RWPE2 (cell line): ENCODE measurements around the gene FHOD3.

Experiments
- ATAC-seq: fragments of 200-7000 bp; cut with Tn5 transposase; 3 replicates; pipeline ENCODE4 v1.9.1; 2021; ENCODE audit warnings: low read depth
- DNase-seq: peaks from one replicate; pipeline ENCODE4 v3.0.0-alpha.2; 2020; ENCODE audit warnings: low spot score
- H3K27ac ChIP-seq: fragments of 450-650 bp; 2 replicates; pipeline ENCODE4 v1.5.1; 2017; ENCODE audit warnings: mild to moderate bottlenecking; ENCODE audit not compliant: poor library complexity, severe bottlenecking
- H3K27me3 ChIP-seq: fragments of 250-450 bp; sonication (Bioruptor Pico); 2 replicates; pipeline ENCODE4 v1.5.1; 2021; ENCODE audit warnings: mild to moderate bottlenecking, moderate library complexity; ENCODE audit not compliant: insufficient read depth, poor library complexity, severe bottlenecking
- H3K36me3 ChIP-seq: fragments of 250-450 bp; sonication (Bioruptor Pico); 2 replicates; pipeline ENCODE4 v1.5.1; 2020; ENCODE audit warnings: low read depth, mild to moderate bottlenecking, moderate library complexity
- H3K4me1 ChIP-seq: fragments of 250-450 bp; sonication (Bioruptor Pico); 2 replicates; pipeline ENCODE4 v1.5.1; 2021; ENCODE audit warnings: mild to moderate bottlenecking, moderate library complexity; ENCODE audit not compliant: insufficient read depth, poor library complexity, severe bottlenecking
- H3K4me3 ChIP-seq: fragments of 250-450 bp; sonication (Bioruptor Pico); 2 replicates; pipeline ENCODE4 v1.5.1; 2021; ENCODE audit warnings: mild to moderate bottlenecking, moderate library complexity; ENCODE audit not compliant: severe bottlenecking
- H3K9me3 ChIP-seq: fragments of 250-450 bp; sonication (Bioruptor Pico); 2 replicates; pipeline ENCODE4 v1.5.1; 2021; ENCODE audit warnings: mild to moderate bottlenecking, moderate library complexity; ENCODE audit not compliant: severe bottlenecking
- CTCF ChIP-seq: fragments of 450-650 bp; IDR thresholded peaks from one replicate; pipeline ENCODE4 v1.5.1; 2017; ENCODE audit warnings: mild to moderate bottlenecking, moderate library complexity; ENCODE audit not compliant: poor library complexity, severe bottlenecking

The FHOD3 gene

GRCh38 chr18:36708366-36708765 is 410.9 kb downstream of the FHOD3 start:
- Histone ChIP-seq H3K36me3 (no peaks in the 10 kb centered on the region), H3K27me3 (no peaks in the 10 kb centered on the region), H3K4me1 (peaks cover 10% of the 10 kb centered on the region), H3K27ac (no peak overlapping the region), H3K4me3 (no peak overlapping the region), H3K9me3 (no peaks in the 10 kb centered on the region)
- no peak for TF ChIP-seq CTCF
- DNase-seq (no peak), ATAC-seq (no peak)

- Histone ChIP-seq H3K27me3 (no peaks in the 10 kb centered on the region), H3K36me3 (0 out of 2 replicates have a peak, but pooled peaks cover 4% of the 10 kb centered on the region), H3K4me1 (peaks cover 10% of the 10 kb centered on the region), H3K4me3 (no peak overlapping the region), H3K27ac (no peak overlapping the region), H3K9me3 (no peaks in the 10 kb centered on the region)
- no peak for TF ChIP-seq CTCF
- ATAC-seq = no peak
- no peak for DNase-seq
These were observed 411.8 kb downstream of the FHOD3 start for GRCh38 chr18:36709315-36709714.

- no peak for TF ChIP-seq CTCF
- no peak overlapping the region for H3K27ac ChIP-seq
- H3K36me3 ChIP-seq = 0 out of 2 replicates have a peak, but pooled peaks cover 4% of the 10 kb centered on the region
- no peak; the same call in 1 of the 3 replicates for ATAC-seq
- DNase-seq = no peak
- no peaks in the 10 kb centered on the region for H3K27me3 ChIP-seq
- no peak overlapping the region for H3K4me3 ChIP-seq
- peaks cover 10% of the 10 kb centered on the region for H3K4me1 ChIP-seq
- no peaks in the 10 kb centered on the region for H3K9me3 ChIP-seq
These were observed 413.7 kb downstream of the FHOD3 start for GRCh38 chr18:36711014-36711725.

GRCh38 chr18:36711813-36712444 is 414.4 kb downstream of the FHOD3 start:
- no peaks in the 10 kb centered on the region for H3K27me3 ChIP-seq
- peaks cover 10% of the 10 kb centered on the region for H3K4me1 ChIP-seq
- no peaks in the 10 kb centered on the region for H3K9me3 ChIP-seq
- TF ChIP-seq CTCF = no peak
- ATAC-seq (peak; percentile 97), DNase-seq (peak; percentile 75)
- H3K36me3 ChIP-seq = 0 out of 2 replicates have a peak, but pooled peaks cover 4% of the 10 kb centered on the region
- no peak overlapping the region for H3K27ac ChIP-seq
- no peak overlapping the region for H3K4me3 ChIP-seq

DNA sequence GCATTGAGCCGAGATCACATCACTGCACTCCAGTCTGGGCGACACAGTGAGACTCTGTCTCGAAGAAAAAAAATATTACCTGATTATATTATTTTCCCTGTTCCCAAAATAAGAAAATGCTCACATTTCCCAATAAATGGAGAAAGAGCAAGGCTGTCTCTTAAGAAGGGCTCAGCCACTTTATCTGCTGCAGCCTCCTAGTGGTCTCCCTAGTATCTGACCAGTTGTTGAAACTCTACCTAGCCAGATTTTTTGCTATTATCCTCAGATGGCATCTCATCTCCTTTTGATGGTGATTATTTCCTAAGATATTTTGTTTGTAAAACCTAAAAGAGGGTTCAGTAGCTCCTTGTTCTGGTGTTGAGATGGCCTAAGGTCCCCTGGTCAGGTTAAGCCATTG is 417.0 kb downstream of the FHOD3 start:
- Histone ChIP-seq H3K4me3 (no peak overlapping the region), H3K36me3 (0 out of 2 replicates have a peak, but pooled peaks cover 4% of the 10 kb centered on the region), H3K4me1 (peaks cover 10% of the 10 kb centered on the region), H3K27me3 (no peaks in the 10 kb centered on the region), H3K27ac (no peak overlapping the region), H3K9me3 (no peaks in the 10 kb centered on the region)
- DNase-seq (no peak), ATAC-seq (no peak)
- TF ChIP-seq CTCF = peak; percentile 12
